ENCODE data around the gene GADD45A. TPM values are rescaled to one million over a fixed set of nuclear protein-coding genes. Genes with fewer than 3 reads are reported as not detected.
A peak's percentile ranks its signal among the peaks of the same experiment; 100 is the strongest.

GADD45A gene
- total and polyA plus RNA-seq, 7 donors, result 88.8 to 505 (median 197) TPM

DNA sequence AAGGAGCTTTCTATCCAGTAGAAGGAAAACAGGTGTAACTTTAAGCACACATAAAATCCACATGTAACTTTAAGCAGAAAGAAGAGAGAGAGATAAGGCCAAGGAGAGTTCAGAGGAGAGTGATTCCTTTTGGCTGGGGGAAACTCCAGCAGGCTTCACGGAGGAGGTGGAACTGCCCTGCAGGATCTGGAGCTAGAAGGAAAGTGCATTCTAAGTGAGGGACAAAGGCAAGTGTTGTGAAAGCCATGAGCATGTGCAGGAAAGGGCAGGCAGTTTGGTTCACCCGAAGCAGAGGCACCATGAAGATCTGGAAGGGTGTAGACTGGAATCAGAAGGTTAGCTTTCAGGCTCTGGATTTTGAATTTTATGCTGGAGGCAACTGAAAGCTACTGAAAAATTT is 46.3 kb downstream of the GADD45A start:
- ATAC-seq (no peak), DNase-seq (no peak)
- H3K4me3 ChIP-seq, result no peak overlapping the region
- intact Hi-C loops (cut with DNase I), result no loop called here
- H3K9me3 ChIP-seq, result no peaks in the 10 kb centered on the region
- H3K27me3 ChIP-seq (ENCODE audit: insufficient read depth in 3 of 3, low read length in 2 of 3), result no peaks in the 10 kb centered on the region
- peaks cover 8% of the 10 kb centered on the region for H3K4me1 ChIP-seq
- no peaks in the 10 kb centered on the region for H3K36me3 ChIP-seq (ENCODE audit: insufficient read depth in 1 of 2, low read depth in 1 of 2)
- TF ChIP-seq CTCF (IDR thresholded peaks at IDR 0.05), result no peak
- WGBS, 3 donors, result 59 to 73% (median 68%) methylated on average over 2 of the region's 2 CpGs
- no peak overlapping the region for H3K27ac ChIP-seq

- Histone ChIP-seq H3K36me3 (ENCODE audit: insufficient read depth in 1 of 2, low read depth in 1 of 2) (no peaks in the 10 kb centered on the region), H3K27me3 (ENCODE audit: insufficient read depth in 3 of 3, low read length in 2 of 3) (no peaks in the 10 kb centered on the region), H3K9me3 (no peaks in the 10 kb centered on the region), H3K27ac (no peak overlapping the region), H3K4me1 (peaks cover 11% of the 10 kb centered on the region), H3K4me3 (no peak overlapping the region)
- ATAC-seq, result peak in 3 of 4 donors; percentile 27 to 47 (median 36)
- intact Hi-C loops (cut with DNase I), result no loop called here
- no peak for DNase-seq
- TF ChIP-seq CTCF (IDR thresholded peaks at IDR 0.05), result no peak
- WGBS, 3 donors, result 60 to 67% (median 61%) methylated on average over 6 of the region's 6 CpGs
Measured at GRCh38 chr1:67732750-67733151, 47.8 kb downstream of the GADD45A start.

DNA sequence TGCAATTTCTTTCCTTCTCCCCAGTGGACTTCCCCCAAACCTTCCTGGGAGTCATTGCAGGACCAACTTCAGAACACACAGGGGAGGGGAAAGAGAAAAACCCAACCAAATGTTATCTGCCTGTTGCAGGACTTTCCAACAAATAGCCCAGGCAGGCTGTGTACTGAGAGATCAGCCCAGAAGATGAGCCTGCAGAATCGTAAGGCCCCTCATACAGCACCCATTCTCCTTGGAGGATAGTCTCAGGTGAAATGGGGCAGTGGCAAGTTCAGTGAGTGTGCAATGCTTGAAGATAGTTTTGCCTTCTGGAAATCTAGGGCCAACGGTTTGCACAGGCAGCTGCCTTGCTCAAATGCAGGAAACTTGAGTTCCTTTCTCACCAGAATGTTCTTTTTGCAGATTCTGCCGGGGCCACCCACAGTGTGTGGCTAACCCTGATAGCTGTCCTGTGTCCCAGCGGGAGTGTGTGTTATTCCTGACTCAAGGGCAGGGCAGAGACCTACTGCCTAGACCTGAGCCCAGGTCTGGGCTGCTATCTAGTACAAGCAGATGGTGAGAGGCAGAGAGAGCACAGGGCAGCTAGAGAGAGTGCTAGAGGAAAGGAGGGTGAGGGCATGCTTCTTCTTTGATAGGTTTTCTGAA is 48.8 kb downstream of the GADD45A start:
- DNase-seq, result no peak
- Histone ChIP-seq H3K9me3 (no peaks in the 10 kb centered on the region), H3K27ac (no peak overlapping the region), H3K36me3 (ENCODE audit: insufficient read depth in 1 of 2, low read depth in 1 of 2) (no peaks in the 10 kb centered on the region), H3K27me3 (ENCODE audit: insufficient read depth in 3 of 3, low read length in 2 of 3) (no peaks in the 10 kb centered on the region), H3K4me1 (peaks cover 11% of the 10 kb centered on the region), H3K4me3 (no peak overlapping the region)
- TF ChIP-seq CTCF (IDR thresholded peaks at IDR 0.05), result no peak
- intact Hi-C loops (cut with DNase I), result no loop called here
- WGBS, 3 donors, result 41 to 47% (median 47%) methylated on average over 4 of the region's 4 CpGs
- ATAC-seq, result no peak

GRCh38 chr1:67734323-67734690 is 49.3 kb downstream of the GADD45A start:
- Histone ChIP-seq H3K27ac (no peak overlapping the region), H3K36me3 (ENCODE audit: insufficient read depth in 1 of 2, low read depth in 1 of 2) (no peaks in the 10 kb centered on the region), H3K4me1 (peaks cover 11% of the 10 kb centered on the region), H3K4me3 (no peak overlapping the region), H3K9me3 (no peaks in the 10 kb centered on the region), H3K27me3 (ENCODE audit: insufficient read depth in 3 of 3, low read length in 2 of 3) (no peaks in the 10 kb centered on the region)
- intact Hi-C loops (cut with DNase I), result no loop called here
- no peak for DNase-seq
- TF ChIP-seq CTCF (IDR thresholded peaks at IDR 0.05), result no peak
- 80 to 88% (median 88%) methylated on average over 3 of the region's 3 CpGs for WGBS, 3 donors
- ATAC-seq, result no peak

GRCh38 chr1:67735206-67735605 is 50.2 kb downstream of the GADD45A start:
- no peak for DNase-seq
- no peak overlapping the region for H3K4me3 ChIP-seq
- WGBS, 3 donors, result 54 to 61% (median 60%) methylated on average over 3 of the region's 3 CpGs
- no peaks in the 10 kb centered on the region for H3K9me3 ChIP-seq
- intact Hi-C loops (cut with DNase I), result no loop called here
- H3K36me3 ChIP-seq (ENCODE audit: insufficient read depth in 1 of 2, low read depth in 1 of 2), result no peaks in the 10 kb centered on the region
- TF ChIP-seq CTCF (IDR thresholded peaks at IDR 0.05), result no peak
- peak in 2 of 4 donors; percentile 15 to 22 for ATAC-seq
- H3K27me3 ChIP-seq (ENCODE audit: insufficient read depth in 3 of 3, low read length in 2 of 3), result no peaks in the 10 kb centered on the region
- H3K4me1 ChIP-seq, result peaks cover 11% of the 10 kb centered on the region
- H3K27ac ChIP-seq, result peak overlapping the region; percentile 46
